WTC11 (cell line): ENCODE data around the gene MAP1LC3B. TPM values are rescaled to one million over a fixed set of nuclear protein-coding genes. Genes with fewer than 3 reads are reported as not detected.

Experiments
- ATAC-seq: fragments of 200-7000 bp; cut with Tn5 transposase; 2 replicates; pipeline ENCODE4 v1.10.0; 2021; ENCODE audit warnings: mild to moderate bottlenecking, moderate library complexity
- CTCF ChIA-PET: fragments of 300-600 bp; sonication (Branson Sonifier 250); formaldehyde crosslinking; loops from one replicate; lab custom pipeline; 2021; ENCODE audit warnings: antibody characterized with exemption; lab: Charles Lee
- POLR2A ChIA-PET: fragments of 350-600 bp; sonication (Branson Sonifier 250); formaldehyde crosslinking; loops from one replicate; lab custom pipeline; 2021; ENCODE audit warnings: antibody characterized with exemption; lab: Charles Lee
- DNase-seq: peaks from one replicate; pipeline ENCODE4 v3.0.0; 2021; ENCODE audit warnings: low spot score
- H3K27ac Mint-ChIP-seq: 2 replicates; pipeline ENCODE4 v1.8.0; 2021; ENCODE audit warnings: mixed read lengths
- H3K27me3 Mint-ChIP-seq: 2 replicates; pipeline ENCODE4 v1.8.0; 2021; ENCODE audit warnings: low read depth, mild to moderate bottlenecking, moderate library complexity, mixed read lengths
- H3K36me3 Mint-ChIP-seq: 2 replicates; pipeline ENCODE4 v1.8.0; 2021; ENCODE audit warnings: mixed read lengths
- H3K4me1 Mint-ChIP-seq: 2 replicates; pipeline ENCODE4 v1.8.0; 2022; ENCODE audit warnings: mixed read lengths
- H3K4me3 Mint-ChIP-seq: 2 replicates; pipeline ENCODE4 v1.8.0; 2021; ENCODE audit warnings: mild to moderate bottlenecking, moderate library complexity, mixed read lengths
- H3K9me3 Mint-ChIP-seq: 2 replicates; pipeline ENCODE4 v1.8.0; 2021; ENCODE audit warnings: mixed read lengths
- AFF4 ChIP-seq: sonication (generic); formaldehyde crosslinking; IDR thresholded peaks from 2 replicates; pipeline ENCODE4 v1.8.1; 2023; ENCODE audit warnings: mild to moderate bottlenecking, missing genetic modification reagents, borderline replicate concordance
- AR ChIP-seq: fragments of 250-450 bp; sonication (Bioruptor Pico); IDR thresholded peaks from 2 replicates; pipeline ENCODE4 v1.9.0; 2021; ENCODE audit warnings: mild to moderate bottlenecking
- ATF6 ChIP-seq: sonication (generic); formaldehyde crosslinking; IDR thresholded peaks from 2 replicates; pipeline ENCODE4 v1.8.1; 2023; ENCODE audit warnings: mild to moderate bottlenecking, missing genetic modification reagents
- CREB1 ChIP-seq: sonication (generic); formaldehyde crosslinking; IDR thresholded peaks from 2 replicates; pipeline ENCODE4 v1.8.0; 2023; ENCODE audit warnings: mild to moderate bottlenecking, missing genetic modification reagents
- ELF4 ChIP-seq: sonication (generic); formaldehyde crosslinking; IDR thresholded peaks from 2 replicates; pipeline ENCODE4 v1.8.1; 2022; ENCODE audit warnings: low read depth, mild to moderate bottlenecking, moderate library complexity, missing genetic modification reagents
- FOXP1 ChIP-seq: sonication (generic); formaldehyde crosslinking; IDR thresholded peaks from 2 replicates; pipeline ENCODE4 v1.8.0; 2022; ENCODE audit warnings: missing genetic modification reagents, mild to moderate bottlenecking, moderate library complexity, borderline replicate concordance
- GTF2I ChIP-seq: fragments of 250-450 bp; sonication (Bioruptor Pico); conservative IDR thresholded peaks from 2 replicates; pipeline ENCODE4 v1.4.0; 2021; ENCODE audit warnings: mild to moderate bottlenecking
- HMGA2 ChIP-seq: fragments of 250-450 bp; sonication (Bioruptor Pico); IDR thresholded peaks from 2 replicates; pipeline ENCODE4 v1.4.0; 2021; ENCODE audit warnings: mild to moderate bottlenecking, moderate library complexity
- KAT7 ChIP-seq: sonication (generic); formaldehyde crosslinking; IDR thresholded peaks from 2 replicates; pipeline ENCODE4 v1.8.1; 2023; ENCODE audit warnings: missing genetic modification reagents, mild to moderate bottlenecking, borderline replicate concordance
- MXD4 ChIP-seq: fragments of 250-450 bp; sonication (Bioruptor Pico); IDR thresholded peaks from 2 replicates; pipeline ENCODE4 v1.8.0; 2021; ENCODE audit warnings: mild to moderate bottlenecking, moderate library complexity, borderline replicate concordance
- NFATC4 ChIP-seq: fragments of 250-450 bp; sonication (Bioruptor Pico); IDR thresholded peaks from 2 replicates; pipeline ENCODE4 v1.9.0; 2021; ENCODE audit warnings: mild to moderate bottlenecking
- NR2C2 ChIP-seq: sonication (generic); formaldehyde crosslinking; IDR thresholded peaks from 2 replicates; pipeline ENCODE4 v1.8.0; 2022; ENCODE audit warnings: mild to moderate bottlenecking, missing genetic modification reagents
- NR3C1 ChIP-seq: sonication (generic); formaldehyde crosslinking; conservative IDR thresholded peaks from 2 replicates; pipeline ENCODE4 v1.8.1; 2023; ENCODE audit warnings: low read depth, mild to moderate bottlenecking, missing genetic modification reagents
- TEAD1 ChIP-seq: sonication (generic); formaldehyde crosslinking; IDR thresholded peaks from 2 replicates; pipeline ENCODE4 v1.8.0; 2022; ENCODE audit warnings: mild to moderate bottlenecking, missing genetic modification reagents
- ZNF219 ChIP-seq: sonication (generic); formaldehyde crosslinking; IDR thresholded peaks from 2 replicates; pipeline ENCODE4 v1.8.0; 2023; ENCODE audit warnings: missing genetic modification reagents, mild to moderate bottlenecking, borderline replicate concordance
- ZNF317 ChIP-seq: sonication (generic); formaldehyde crosslinking; IDR thresholded peaks from 2 replicates; pipeline ENCODE4 v1.8.1; 2023; ENCODE audit warnings: low read depth, mild to moderate bottlenecking, moderate library complexity, missing genetic modification reagents, borderline replicate concordance
- total RNA-seq: library from RNA; stranded (reverse); gene quantifications from 3 replicates; pipeline ENCODE4 v1.2.3, GENCODE V29; 2021
- TF ChIP-seq, protein P1 (sequence below): sonication (generic); formaldehyde crosslinking; IDR thresholded peaks from 2 replicates; pipeline ENCODE4 v1.8.1; 2023; ENCODE audit warnings: mild to moderate bottlenecking, moderate library complexity, missing genetic modification reagents
- TF ChIP-seq, protein P2 (sequence below): sonication (generic); formaldehyde crosslinking; IDR thresholded peaks from 2 replicates; pipeline ENCODE4 v1.8.1; 2022; ENCODE audit warnings: mild to moderate bottlenecking, missing genetic modification reagents, moderate library complexity, borderline replicate concordance
- TF ChIP-seq, protein P3 (sequence below): sonication (generic); formaldehyde crosslinking; IDR thresholded peaks from 2 replicates; pipeline ENCODE4 v1.8.0; 2023; ENCODE audit warnings: mild to moderate bottlenecking, missing genetic modification reagents

The MAP1LC3B gene
- total RNA-seq, 1 experiment from 2014 or later: 46.9 TPM

DNA sequence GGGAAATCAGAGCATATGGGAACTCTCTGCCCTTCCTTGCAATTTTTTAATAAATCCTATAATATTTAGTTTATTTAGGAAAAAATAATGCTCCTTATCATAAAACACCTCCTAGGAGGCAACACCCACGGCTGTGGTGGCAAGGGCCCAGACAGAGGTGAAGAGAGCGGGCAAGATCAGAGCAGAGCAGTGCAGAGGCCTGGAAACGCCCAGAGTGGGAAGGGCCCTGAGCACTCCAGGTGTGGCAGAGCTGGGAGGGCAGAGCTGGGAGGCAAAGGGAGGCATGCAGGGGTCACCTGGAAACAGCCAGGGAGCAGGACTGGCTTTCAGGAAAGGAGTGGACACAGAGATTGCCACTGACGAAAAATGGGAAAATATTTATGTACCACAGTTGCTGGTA is 25.8 kb upstream of the MAP1LC3B start:
- POLR2A ChIA-PET: no interaction called here
- ATAC-seq (no peak), DNase-seq (no peak)
- TF ChIP-seq, protein P1, sequence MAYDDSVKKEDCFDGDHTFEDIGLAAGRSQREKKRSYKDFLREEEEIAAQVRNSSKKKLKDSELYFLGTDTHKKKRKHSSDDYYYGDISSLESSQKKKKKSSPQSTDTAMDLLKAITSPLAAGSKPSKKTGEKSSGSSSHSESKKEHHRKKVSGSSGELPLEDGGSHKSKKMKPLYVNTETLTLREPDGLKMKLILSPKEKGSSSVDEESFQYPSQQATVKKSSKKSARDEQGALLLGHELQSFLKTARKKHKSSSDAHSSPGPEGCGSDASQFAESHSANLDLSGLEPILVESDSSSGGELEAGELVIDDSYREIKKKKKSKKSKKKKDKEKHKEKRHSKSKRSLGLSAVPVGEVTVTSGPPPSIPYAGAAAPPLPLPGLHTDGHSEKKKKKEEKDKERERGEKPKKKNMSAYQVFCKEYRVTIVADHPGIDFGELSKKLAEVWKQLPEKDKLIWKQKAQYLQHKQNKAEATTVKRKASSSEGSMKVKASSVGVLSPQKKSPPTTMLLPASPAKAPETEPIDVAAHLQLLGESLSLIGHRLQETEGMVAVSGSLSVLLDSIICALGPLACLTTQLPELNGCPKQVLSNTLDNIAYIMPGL (CRISPR knock-in tag): no peak
- TF ChIP-seq ZNF219 (CRISPR knock-in tag) (no peak), MXD4 (CRISPR knock-in tag) (no peak), TEAD1 (CRISPR knock-in tag) (no peak), KAT7 (no peak), NR2C2 (CRISPR knock-in tag) (no peak), ELF4 (no peak), AR (CRISPR knock-in tag) (no peak), NR3C1 (CRISPR knock-in tag) (no peak), NFATC4 (CRISPR knock-in tag) (no peak), ATF6 (no peak), CREB1 (CRISPR knock-in tag) (no peak), FOXP1 (CRISPR knock-in tag) (no peak), AFF4 (no peak), GTF2I (CRISPR knock-in tag) (no peak), HMGA2 (CRISPR knock-in tag) (no peak), ZNF317 (CRISPR knock-in tag) (no peak)
- TF ChIP-seq, protein P2, sequence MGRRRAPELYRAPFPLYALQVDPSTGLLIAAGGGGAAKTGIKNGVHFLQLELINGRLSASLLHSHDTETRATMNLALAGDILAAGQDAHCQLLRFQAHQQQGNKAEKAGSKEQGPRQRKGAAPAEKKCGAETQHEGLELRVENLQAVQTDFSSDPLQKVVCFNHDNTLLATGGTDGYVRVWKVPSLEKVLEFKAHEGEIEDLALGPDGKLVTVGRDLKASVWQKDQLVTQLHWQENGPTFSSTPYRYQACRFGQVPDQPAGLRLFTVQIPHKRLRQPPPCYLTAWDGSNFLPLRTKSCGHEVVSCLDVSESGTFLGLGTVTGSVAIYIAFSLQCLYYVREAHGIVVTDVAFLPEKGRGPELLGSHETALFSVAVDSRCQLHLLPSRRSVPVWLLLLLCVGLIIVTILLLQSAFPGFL (CRISPR knock-in tag): no peak
- TF ChIP-seq, protein P3, sequence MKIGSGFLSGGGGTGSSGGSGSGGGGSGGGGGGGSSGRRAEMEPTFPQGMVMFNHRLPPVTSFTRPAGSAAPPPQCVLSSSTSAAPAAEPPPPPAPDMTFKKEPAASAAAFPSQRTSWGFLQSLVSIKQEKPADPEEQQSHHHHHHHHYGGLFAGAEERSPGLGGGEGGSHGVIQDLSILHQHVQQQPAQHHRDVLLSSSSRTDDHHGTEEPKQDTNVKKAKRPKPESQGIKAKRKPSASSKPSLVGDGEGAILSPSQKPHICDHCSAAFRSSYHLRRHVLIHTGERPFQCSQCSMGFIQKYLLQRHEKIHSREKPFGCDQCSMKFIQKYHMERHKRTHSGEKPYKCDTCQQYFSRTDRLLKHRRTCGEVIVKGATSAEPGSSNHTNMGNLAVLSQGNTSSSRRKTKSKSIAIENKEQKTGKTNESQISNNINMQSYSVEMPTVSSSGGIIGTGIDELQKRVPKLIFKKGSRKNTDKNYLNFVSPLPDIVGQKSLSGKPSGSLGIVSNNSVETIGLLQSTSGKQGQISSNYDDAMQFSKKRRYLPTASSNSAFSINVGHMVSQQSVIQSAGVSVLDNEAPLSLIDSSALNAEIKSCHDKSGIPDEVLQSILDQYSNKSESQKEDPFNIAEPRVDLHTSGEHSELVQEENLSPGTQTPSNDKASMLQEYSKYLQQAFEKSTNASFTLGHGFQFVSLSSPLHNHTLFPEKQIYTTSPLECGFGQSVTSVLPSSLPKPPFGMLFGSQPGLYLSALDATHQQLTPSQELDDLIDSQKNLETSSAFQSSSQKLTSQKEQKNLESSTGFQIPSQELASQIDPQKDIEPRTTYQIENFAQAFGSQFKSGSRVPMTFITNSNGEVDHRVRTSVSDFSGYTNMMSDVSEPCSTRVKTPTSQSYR (CRISPR knock-in tag): no peak
- CTCF ChIA-PET: no interaction called here
- Mint-ChIP-seq H3K9me3 (no peaks in the 10 kb centered on the region), H3K27ac (peak overlapping the region; percentile 80; the same call in 1 of the 2 replicates), H3K27me3 (no peaks in the 10 kb centered on the region), H3K36me3 (no peaks in the 10 kb centered on the region), H3K4me1 (peaks cover 26% of the 10 kb centered on the region), H3K4me3 (no peak overlapping the region)
